WTC11 (cell line): Measurements from ENCODE around the gene TBC1D24. TPM values are rescaled to one million over a fixed set of nuclear protein-coding genes. Genes with fewer than 3 reads are reported as not detected.

Source experiments
- ATAC-seq: fragments of 200-7000 bp; cut with Tn5 transposase; 2 replicates; pipeline ENCODE4 v1.10.0; 2021; ENCODE audit warnings: mild to moderate bottlenecking, moderate library complexity
- CTCF ChIA-PET: fragments of 300-600 bp; sonication (Branson Sonifier 250); formaldehyde crosslinking; loops from one replicate; lab custom pipeline; 2021; ENCODE audit warnings: antibody characterized with exemption; lab: Charles Lee
- POLR2A ChIA-PET: fragments of 350-600 bp; sonication (Branson Sonifier 250); formaldehyde crosslinking; loops from one replicate; lab custom pipeline; 2021; ENCODE audit warnings: antibody characterized with exemption; lab: Charles Lee
- DNase-seq: peaks from one replicate; pipeline ENCODE4 v3.0.0; 2021; ENCODE audit warnings: low spot score
- H3K27ac Mint-ChIP-seq: 2 replicates; pipeline ENCODE4 v1.8.0; 2021; ENCODE audit warnings: mixed read lengths
- H3K27me3 Mint-ChIP-seq: 2 replicates; pipeline ENCODE4 v1.8.0; 2021; ENCODE audit warnings: low read depth, mild to moderate bottlenecking, moderate library complexity, mixed read lengths
- H3K36me3 Mint-ChIP-seq: 2 replicates; pipeline ENCODE4 v1.8.0; 2021; ENCODE audit warnings: mixed read lengths
- H3K4me1 Mint-ChIP-seq: 2 replicates; pipeline ENCODE4 v1.8.0; 2022; ENCODE audit warnings: mixed read lengths
- H3K4me3 Mint-ChIP-seq: 2 replicates; pipeline ENCODE4 v1.8.0; 2021; ENCODE audit warnings: mild to moderate bottlenecking, moderate library complexity, mixed read lengths
- H3K9me3 Mint-ChIP-seq: 2 replicates; pipeline ENCODE4 v1.8.0; 2021; ENCODE audit warnings: mixed read lengths
- ATF2 ChIP-seq: sonication (generic); formaldehyde crosslinking; IDR thresholded peaks from 2 replicates; pipeline ENCODE4 v1.8.1; 2022; ENCODE audit warnings: low read depth, missing genetic modification reagents, borderline replicate concordance
- FOXJ3 ChIP-seq: sonication (generic); formaldehyde crosslinking; IDR thresholded peaks from 2 replicates; pipeline ENCODE4 v1.9.0; 2021; ENCODE audit warnings: missing genetic modification reagents, mild to moderate bottlenecking, borderline replicate concordance
- FOXP4 ChIP-seq: sonication (generic); formaldehyde crosslinking; IDR thresholded peaks from 2 replicates; pipeline ENCODE4 v1.8.0; 2022; ENCODE audit warnings: mild to moderate bottlenecking, missing genetic modification reagents
- MXD4 ChIP-seq: fragments of 250-450 bp; sonication (Bioruptor Pico); IDR thresholded peaks from 2 replicates; pipeline ENCODE4 v1.8.0; 2021; ENCODE audit warnings: mild to moderate bottlenecking, moderate library complexity, borderline replicate concordance
- SP1 ChIP-seq: sonication (generic); formaldehyde crosslinking; conservative IDR thresholded peaks from 2 replicates; pipeline ENCODE4 v1.8.1; 2022; ENCODE audit warnings: missing genetic modification reagents
- ZBTB43 ChIP-seq: sonication (generic); formaldehyde crosslinking; IDR thresholded peaks from 2 replicates; pipeline ENCODE4 v1.8.1; 2023; ENCODE audit warnings: mild to moderate bottlenecking, missing genetic modification reagents
- ZNF423 ChIP-seq: fragments of 250-450 bp; sonication (Bioruptor Pico); IDR thresholded peaks from 2 replicates; pipeline ENCODE4 v2.1.2; 2022; ENCODE audit warnings: mild to moderate bottlenecking, moderate library complexity
- ZNF425 ChIP-seq: fragments of 250-450 bp; sonication (Bioruptor Pico); conservative IDR thresholded peaks from 2 replicates; pipeline ENCODE4 v1.9.0; 2021; ENCODE audit warnings: mild to moderate bottlenecking
- total RNA-seq: library from RNA; stranded (reverse); gene quantifications from 3 replicates; pipeline ENCODE4 v1.2.3, GENCODE V29; 2021
- TF ChIP-seq, protein P1 (sequence below): sonication (generic); formaldehyde crosslinking; conservative IDR thresholded peaks from 2 replicates; pipeline ENCODE4 v1.8.1; 2022; ENCODE audit warnings: mild to moderate bottlenecking, missing genetic modification reagents
- TF ChIP-seq, protein P2 (sequence below): sonication (generic); formaldehyde crosslinking; IDR thresholded peaks from 2 replicates; pipeline ENCODE4 v1.8.1; 2023; ENCODE audit warnings: mild to moderate bottlenecking, moderate library complexity, missing genetic modification reagents
- TF ChIP-seq, protein P3 (sequence below): sonication (generic); formaldehyde crosslinking; IDR thresholded peaks from 2 replicates; pipeline ENCODE4 v1.8.0; 2023; ENCODE audit warnings: mild to moderate bottlenecking, missing genetic modification reagents

TBC1D24 gene
- total RNA-seq, 1 experiment from 2014 or later: 21.0 TPM

DNA sequence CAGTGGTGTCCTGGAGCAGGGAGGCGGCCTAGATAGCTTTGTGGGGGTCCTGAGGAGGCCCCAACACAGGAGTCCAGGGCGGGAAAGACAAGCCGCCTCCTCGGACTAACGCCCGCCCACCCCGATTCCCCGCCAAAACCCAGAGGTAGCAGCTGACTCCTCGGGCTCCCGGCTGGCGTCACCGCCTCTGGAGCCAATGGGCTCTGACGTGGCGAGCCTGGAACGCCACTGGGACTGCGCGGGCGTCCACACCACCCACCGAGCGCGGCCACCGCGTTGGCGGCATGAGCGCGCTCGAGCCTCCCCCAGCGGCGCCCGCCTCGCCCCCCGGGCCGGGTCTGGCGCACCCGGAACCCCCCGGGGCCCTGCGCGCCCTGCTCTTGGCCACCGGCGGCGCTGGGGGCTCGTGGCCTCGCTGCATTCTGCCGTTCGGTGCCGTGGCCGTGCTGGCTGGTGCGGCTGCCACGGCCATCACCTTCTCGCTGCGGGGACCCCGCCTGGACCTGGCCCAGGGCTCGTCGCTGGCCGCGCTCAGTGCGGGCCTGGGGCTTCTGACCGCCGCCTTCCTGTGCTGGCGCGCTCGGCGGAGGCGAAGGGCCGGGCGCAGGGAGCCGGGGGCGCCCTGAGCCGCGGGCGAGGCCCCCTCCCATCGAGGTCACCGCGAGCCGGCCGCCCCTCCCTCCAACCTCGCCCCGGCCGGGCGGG lies 7.2 kb upstream of the TBC1D24 start (continued):
- no peak for TF ChIP-seq ZNF425 (CRISPR knock-in tag)

GRCh38 chr16:2468233-2468724 lies 6.6 kb upstream of the TBC1D24 start:
- H3K4me3 Mint-ChIP-seq: peak overlapping the region; percentile 59
- peaks cover 18% of the 10 kb centered on the region for H3K4me1 Mint-ChIP-seq
- TF ChIP-seq FOXJ3 (CRISPR knock-in tag) (no peak), ZBTB43 (CRISPR knock-in tag) (no peak), FOXP4 (CRISPR knock-in tag) (no peak; the same call in 1 of the 2 replicates), MXD4 (CRISPR knock-in tag) (no peak), ATF2 (no peak)
- TF ChIP-seq, protein P1, sequence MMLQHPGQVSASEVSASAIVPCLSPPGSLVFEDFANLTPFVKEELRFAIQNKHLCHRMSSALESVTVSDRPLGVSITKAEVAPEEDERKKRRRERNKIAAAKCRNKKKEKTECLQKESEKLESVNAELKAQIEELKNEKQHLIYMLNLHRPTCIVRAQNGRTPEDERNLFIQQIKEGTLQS (CRISPR knock-in tag): no peak
- TF ChIP-seq, protein P2, sequence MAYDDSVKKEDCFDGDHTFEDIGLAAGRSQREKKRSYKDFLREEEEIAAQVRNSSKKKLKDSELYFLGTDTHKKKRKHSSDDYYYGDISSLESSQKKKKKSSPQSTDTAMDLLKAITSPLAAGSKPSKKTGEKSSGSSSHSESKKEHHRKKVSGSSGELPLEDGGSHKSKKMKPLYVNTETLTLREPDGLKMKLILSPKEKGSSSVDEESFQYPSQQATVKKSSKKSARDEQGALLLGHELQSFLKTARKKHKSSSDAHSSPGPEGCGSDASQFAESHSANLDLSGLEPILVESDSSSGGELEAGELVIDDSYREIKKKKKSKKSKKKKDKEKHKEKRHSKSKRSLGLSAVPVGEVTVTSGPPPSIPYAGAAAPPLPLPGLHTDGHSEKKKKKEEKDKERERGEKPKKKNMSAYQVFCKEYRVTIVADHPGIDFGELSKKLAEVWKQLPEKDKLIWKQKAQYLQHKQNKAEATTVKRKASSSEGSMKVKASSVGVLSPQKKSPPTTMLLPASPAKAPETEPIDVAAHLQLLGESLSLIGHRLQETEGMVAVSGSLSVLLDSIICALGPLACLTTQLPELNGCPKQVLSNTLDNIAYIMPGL: no peak
- ChIA-PET CTCF (interaction anchor here (0.5 to 5.9 kb wide), 7 partner anchors 8 to 588 kb away, joined by 3 to 53 read pairs (median 3); partner anchors contain the start of genes DNASE1L2, ECI1 and TEDC2), POLR2A (interaction anchor here (0.6 to 3.3 kb wide), 4 partner anchors 9 to 52 kb away, joined by 3 to 15 read pairs (median 4); partner anchors contain the start of genes AMDHD2 and TEDC2)
- DNase-seq: peak; percentile 37
- ATAC-seq: peak; percentile 5
- no peak overlapping the region for H3K27ac Mint-ChIP-seq
- no peaks in the 10 kb centered on the region for H3K9me3 Mint-ChIP-seq
- peaks cover 36% of the 10 kb centered on the region for H3K27me3 Mint-ChIP-seq
- 0 out of 2 replicates have a peak, but pooled peaks cover 4% of the 10 kb centered on the region for H3K36me3 Mint-ChIP-seq

- CTCF ChIA-PET: interaction anchor here (0.5 to 5.9 kb wide), 7 partner anchors 9 to 589 kb away, joined by 3 to 53 read pairs (median 3); partner anchors contain the start of genes DNASE1L2, ECI1 and TEDC2
- Mint-ChIP-seq H3K27ac (no peak overlapping the region), H3K4me1 (peaks cover 19% of the 10 kb centered on the region), H3K36me3 (no peaks in the 10 kb centered on the region), H3K4me3 (peak overlapping the region; percentile 59), H3K9me3 (no peaks in the 10 kb centered on the region), H3K27me3 (peaks cover 38% of the 10 kb centered on the region)
- peak; percentile 30 for DNase-seq
- ATAC-seq: peak; percentile 4
- POLR2A ChIA-PET: interaction anchor here (0.6 to 3.3 kb wide), 5 partner anchors 9 to 51 kb away, joined by 3 to 15 read pairs (median 4); partner anchors contain the start of genes AMDHD2 and TEDC2
- TF ChIP-seq SP1 (0 out of 2 replicates have a peak, but pooled peaks have one; percentile 13), MXD4 (CRISPR knock-in tag) (no peak), ZNF423 (peak; percentile 77)
- TF ChIP-seq, protein P3, sequence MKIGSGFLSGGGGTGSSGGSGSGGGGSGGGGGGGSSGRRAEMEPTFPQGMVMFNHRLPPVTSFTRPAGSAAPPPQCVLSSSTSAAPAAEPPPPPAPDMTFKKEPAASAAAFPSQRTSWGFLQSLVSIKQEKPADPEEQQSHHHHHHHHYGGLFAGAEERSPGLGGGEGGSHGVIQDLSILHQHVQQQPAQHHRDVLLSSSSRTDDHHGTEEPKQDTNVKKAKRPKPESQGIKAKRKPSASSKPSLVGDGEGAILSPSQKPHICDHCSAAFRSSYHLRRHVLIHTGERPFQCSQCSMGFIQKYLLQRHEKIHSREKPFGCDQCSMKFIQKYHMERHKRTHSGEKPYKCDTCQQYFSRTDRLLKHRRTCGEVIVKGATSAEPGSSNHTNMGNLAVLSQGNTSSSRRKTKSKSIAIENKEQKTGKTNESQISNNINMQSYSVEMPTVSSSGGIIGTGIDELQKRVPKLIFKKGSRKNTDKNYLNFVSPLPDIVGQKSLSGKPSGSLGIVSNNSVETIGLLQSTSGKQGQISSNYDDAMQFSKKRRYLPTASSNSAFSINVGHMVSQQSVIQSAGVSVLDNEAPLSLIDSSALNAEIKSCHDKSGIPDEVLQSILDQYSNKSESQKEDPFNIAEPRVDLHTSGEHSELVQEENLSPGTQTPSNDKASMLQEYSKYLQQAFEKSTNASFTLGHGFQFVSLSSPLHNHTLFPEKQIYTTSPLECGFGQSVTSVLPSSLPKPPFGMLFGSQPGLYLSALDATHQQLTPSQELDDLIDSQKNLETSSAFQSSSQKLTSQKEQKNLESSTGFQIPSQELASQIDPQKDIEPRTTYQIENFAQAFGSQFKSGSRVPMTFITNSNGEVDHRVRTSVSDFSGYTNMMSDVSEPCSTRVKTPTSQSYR: 0 out of 2 replicates have a peak, but pooled peaks have one; percentile 12
These were observed 6.1 kb upstream of the TBC1D24 start for GRCh38 chr16:2468725-2469398.
